Medulla oblongata (tissue), 1 donor: Measurements from ENCODE around the gene RABGAP1.

Experiments
- DNase-seq: peaks from one replicate; pipeline ENCODE4 v3.0.0-alpha.2; 2015; ENCODE audit errors: extremely low spot score

Gene RABGAP1

GRCh38 chr9:123008909-123009308, 68.1 kb downstream of the RABGAP1 start:
- no peak for DNase-seq

- no peak for DNase-seq
These were observed 70.6 kb downstream of the RABGAP1 start for GRCh38 chr9:123011380-123011779.

- DNase-seq: no peak
These were observed 71.2 kb downstream of the RABGAP1 start for GRCh38 chr9:123011878-123012528.

GRCh38 chr9:123016631-123017030, 75.8 kb downstream of the RABGAP1 start:
- DNase-seq: no peak

- DNase-seq: no peak
These were observed 80.0 kb downstream of the RABGAP1 start for GRCh38 chr9:123020796-123021195.

GRCh38 chr9:123026425-123026824, 85.6 kb downstream of the RABGAP1 start:
- DNase-seq: no peak

GRCh38 chr9:123027517-123027916, 86.7 kb downstream of the RABGAP1 start:
- DNase-seq: no peak

- no peak for DNase-seq
These were observed 87.3 kb downstream of the RABGAP1 start for GRCh38 chr9:123028136-123028535.

GRCh38 chr9:123028973-123029372, 88.2 kb downstream of the RABGAP1 start:
- DNase-seq: no peak

GRCh38 chr9:123031963-123032362, 91.1 kb downstream of the RABGAP1 start:
- no peak for DNase-seq

GRCh38 chr9:123033352-123033751, 92.5 kb downstream of the RABGAP1 start, which contains the start of gene GPR21:
TSS of gene GPR21 (plus strand) at chr9:123033667. CDS start at chr9:123034567, 900 bp downstream.
- no peak for DNase-seq

- no peak for DNase-seq
These were observed 93.2 kb downstream of the RABGAP1 start for GRCh38 chr9:123033864-123034601.

- no peak for DNase-seq
These were observed 94.2 kb downstream of the RABGAP1 start for GRCh38 chr9:123034881-123035510.

GRCh38 chr9:123035791-123036190, 95.0 kb downstream of the RABGAP1 start:
- DNase-seq: no peak

GRCh38 chr9:123036893-123037545, 96.2 kb downstream of the RABGAP1 start:
- DNase-seq: no peak

GRCh38 chr9:123039617-123040219, 98.9 kb downstream of the RABGAP1 start:
- DNase-seq: no peak

GRCh38 chr9:123040801-123041200, 100.0 kb downstream of the RABGAP1 start:
- no peak for DNase-seq

- DNase-seq: no peak
These were observed 100.7 kb downstream of the RABGAP1 start for GRCh38 chr9:123041489-123041888.

- no peak for DNase-seq
These were observed 102.5 kb downstream of the RABGAP1 start for GRCh38 chr9:123043081-123043939.

- no peak for DNase-seq
These were observed 103.8 kb downstream of the RABGAP1 start for GRCh38 chr9:123044586-123044985.
